ENCODE data around the gene TSC1.

Gene TSC1

GRCh38 chr9:132864691-132865090 is 79.7 kb downstream of the TSC1 start:
- CTCF ChIA-PET = interaction anchor here (1.1 to 2.1 kb wide), 3 partner anchors 12 to 107 kb away, joined by 3 to 8 read pairs (median 6); no protein-coding TSS in a partner anchor
- POLR2A ChIA-PET = no interaction called here
- TF ChIP-seq CTCF (IDR thresholded peaks at IDR 0.05; ENCODE audit: control extremely low read depth, extremely low read depth, low read depth, missing control alignments) = no peak
- no peak for DNase-seq (ENCODE audit: extremely low spot score)

DNA sequence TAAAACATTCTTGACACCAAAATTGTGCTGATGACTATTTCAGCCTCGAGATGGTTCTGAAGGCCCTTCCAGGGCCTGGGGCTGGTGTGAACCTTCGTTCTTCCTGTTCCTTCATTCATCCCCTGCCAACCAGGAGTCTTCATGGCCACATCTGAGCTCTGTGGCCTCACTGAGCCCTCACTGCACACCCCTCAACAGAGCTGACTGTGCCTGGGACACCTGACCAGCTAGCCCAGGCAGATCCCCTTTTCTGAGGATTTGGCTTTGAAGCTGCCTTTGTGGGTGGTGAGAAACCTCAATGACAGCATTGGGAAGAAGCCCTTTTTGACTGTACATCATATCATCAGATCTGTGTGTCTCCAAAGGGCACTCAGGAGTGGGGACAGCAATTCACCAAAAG is 80.1 kb downstream of the TSC1 start:
- DNase-seq (ENCODE audit: extremely low spot score) = no peak
- ChIA-PET CTCF (interaction anchor here (1.1 to 2.1 kb wide), 3 partner anchors 13 to 108 kb away, joined by 3 to 8 read pairs (median 6); no protein-coding TSS in a partner anchor), POLR2A (no interaction called here)
- TF ChIP-seq CTCF (IDR thresholded peaks at IDR 0.05; ENCODE audit: control extremely low read depth, extremely low read depth, low read depth, missing control alignments) = no peak

DNA sequence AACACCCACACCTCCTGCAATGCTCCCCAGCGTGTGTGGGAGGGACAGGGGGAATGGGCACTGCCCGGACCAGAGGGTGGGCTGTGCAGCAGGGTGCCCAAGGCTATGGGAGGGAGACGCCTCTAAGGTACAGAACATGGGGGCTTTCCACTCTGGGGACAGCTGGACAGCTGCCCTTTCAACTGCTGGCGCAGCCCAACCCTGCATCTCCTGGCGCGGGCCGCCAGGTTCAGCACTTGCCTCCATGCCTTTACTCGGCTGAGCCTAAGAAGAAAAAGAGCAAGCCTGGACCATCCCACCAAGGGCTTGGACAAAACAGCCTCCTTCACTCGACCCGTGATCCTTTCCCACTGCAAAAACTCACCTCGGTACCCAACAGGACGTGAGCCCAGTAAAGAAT is 81.3 kb downstream of the TSC1 start:
- TF ChIP-seq CTCF (IDR thresholded peaks at IDR 0.05; ENCODE audit: control extremely low read depth, extremely low read depth, low read depth, missing control alignments) = no peak
- ChIA-PET CTCF (interaction anchor here (0.9 to 1.0 kb wide), 2 partner anchors 14 to 47 kb away, joined by 3 to 4 read pairs; no protein-coding TSS in a partner anchor), POLR2A (no interaction called here)
- no peak for DNase-seq (ENCODE audit: extremely low spot score)

GRCh38 chr9:132862533-132862932 is 81.9 kb downstream of the TSC1 start:
- DNase-seq (ENCODE audit: extremely low spot score) = no peak
- no peak for TF ChIP-seq CTCF (IDR thresholded peaks at IDR 0.05; ENCODE audit: control extremely low read depth, extremely low read depth, low read depth, missing control alignments)
- ChIA-PET CTCF (interaction anchor here (0.9 to 1.0 kb wide), 4 partner anchors 9 to 47 kb away, joined by 3 to 4 read pairs (median 4); no protein-coding TSS in a partner anchor), POLR2A (no interaction called here)

DNA sequence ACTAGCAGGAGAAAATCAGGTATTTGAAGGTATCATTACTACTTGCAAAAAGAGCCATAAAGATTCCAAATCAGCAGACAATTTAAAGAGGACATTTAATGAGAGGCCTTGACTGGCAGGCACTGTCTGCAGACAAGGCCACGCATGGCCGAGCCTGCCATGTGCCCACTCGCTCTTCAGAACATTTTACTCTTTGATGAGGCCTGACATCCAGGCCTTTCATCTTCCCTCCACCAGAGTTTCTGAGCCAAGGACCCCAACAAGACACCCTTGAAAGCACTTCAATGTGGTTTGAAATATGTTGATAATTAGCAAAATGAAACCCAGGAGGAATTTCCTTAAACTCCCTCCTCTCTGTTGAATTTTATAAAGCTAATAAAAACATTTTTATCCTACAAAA is 82.8 kb downstream of the TSC1 start:
- ChIA-PET CTCF (interaction anchor here (0.9 to 1.0 kb wide), 2 partner anchors 10 to 16 kb away, joined by 3 to 4 read pairs; no protein-coding TSS in a partner anchor), POLR2A (no interaction called here)
- DNase-seq (ENCODE audit: extremely low spot score) = no peak
- TF ChIP-seq CTCF (IDR thresholded peaks at IDR 0.05; ENCODE audit: control extremely low read depth, extremely low read depth, low read depth, missing control alignments) = no peak

GRCh38 chr9:132858751-132859150 is 85.7 kb downstream of the TSC1 start:
- POLR2A ChIA-PET = no interaction called here
- CTCF ChIA-PET = interaction anchor here (1.1 kb wide), 1 partner anchor 16 kb away, joined by 3 read pairs; no protein-coding TSS in a partner anchor
- no peak for TF ChIP-seq CTCF (IDR thresholded peaks at IDR 0.05; ENCODE audit: control extremely low read depth, extremely low read depth, low read depth, missing control alignments)
- DNase-seq (ENCODE audit: extremely low spot score) = no peak

All from GM10248 (cell line).